Lower lobe of right lung (tissue), 2 donors: ENCODE data around the gene RASL11B. TPM values are rescaled to one million over a fixed set of nuclear protein-coding genes. Genes with fewer than 3 reads are reported as not detected.

Source experiments
- ATAC-seq, 2 donors: fragments of 200-7000 bp; cut with Tn5 transposase; one replicate each; pipeline ENCODE4 v1.9.1; 2020 to 2022; ENCODE audit warnings: mild to moderate bottlenecking in 2 of 2, moderate library complexity in 2 of 2
- DNase-seq: peaks from one replicate; pipeline ENCODE4 v3.0.0-alpha.2; 2020
- H3K27ac ChIP-seq: fragments of 200-600 bp; one replicate; pipeline ENCODE4 v1.8.0; 2022
- H3K27me3 ChIP-seq: fragments of 200-600 bp; one replicate; pipeline ENCODE4 v1.8.0; 2022; ENCODE audit warnings: low read depth
- H3K36me3 ChIP-seq: fragments of 200-600 bp; one replicate; pipeline ENCODE4 v1.8.0; 2022; ENCODE audit warnings: mild to moderate bottlenecking
- H3K4me1 ChIP-seq: fragments of 200-600 bp; one replicate; pipeline ENCODE4 v1.8.0; 2022
- H3K4me3 ChIP-seq: fragments of 200-600 bp; one replicate; pipeline ENCODE4 v1.8.0; 2022; ENCODE audit warnings: mild to moderate bottlenecking
- H3K9me3 ChIP-seq: fragments of 200-600 bp; one replicate; pipeline ENCODE4 v1.8.0; 2022
- CTCF ChIP-seq: fragments of 200-600 bp; IDR thresholded peaks from one replicate; pipeline ENCODE4 v1.8.0; 2022; ENCODE audit warnings: antibody characterized with exemption, mild to moderate bottlenecking
- intact Hi-C: fragments of 100-400 bp; cut with DNase I; formaldehyde crosslinking; loops from one replicate; pipeline ENCODE4 v1.11.0; 2022
- total RNA-seq: library from RNA; stranded (reverse); fragmentation: NEBNext Ultra II Directional; extraction: Animal tissue kit (Norgen Biotek cat#: 25700); gene quantifications from one replicate; pipeline ENCODE4 v1.2.1, GENCODE V29; 2021
- donor health status: DM: no; HTN: yes; CAD: no; lungs with severe emphysema.

The RASL11B gene
- total RNA-seq, 1 donor from 2014 or later, result 0.41 TPM

DNA sequence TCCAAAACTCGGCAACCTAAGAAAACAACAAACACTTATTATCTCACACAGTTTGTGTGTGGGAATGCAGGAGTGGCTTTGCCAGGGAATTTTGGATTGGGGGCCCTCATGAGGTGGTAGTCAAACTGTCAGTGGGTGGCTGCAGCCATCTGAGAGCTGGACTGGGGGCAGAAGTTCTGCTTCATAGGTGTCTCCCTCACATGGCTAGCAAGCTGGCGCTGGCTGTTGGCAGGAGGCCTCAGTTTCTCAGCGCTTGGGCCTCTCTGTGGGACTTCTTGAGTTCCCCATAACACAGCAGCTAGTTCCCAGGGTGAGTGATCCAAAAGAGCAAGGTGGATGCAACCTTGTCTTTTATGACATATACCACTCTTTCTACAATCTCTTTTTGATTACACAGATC lies 26.0 kb upstream of the RASL11B start:
- Histone ChIP-seq H3K4me3 (no peak overlapping the region), H3K36me3 (no peaks in the 10 kb centered on the region), H3K4me1 (no peaks in the 10 kb centered on the region), H3K27ac (no peak overlapping the region), H3K27me3 (no peaks in the 10 kb centered on the region), H3K9me3 (no peaks in the 10 kb centered on the region)
- intact Hi-C loops, result no loop called here
- DNase-seq (no peak), ATAC-seq (no peak)
- no peak for TF ChIP-seq CTCF

- H3K27ac ChIP-seq, result no peak overlapping the region
- TF ChIP-seq CTCF, result no peak
- no peak overlapping the region for H3K4me3 ChIP-seq
- ATAC-seq (no peak), DNase-seq (no peak)
- H3K9me3 ChIP-seq, result no peaks in the 10 kb centered on the region
- intact Hi-C loops, result no loop called here
- peaks cover 3% of the 10 kb centered on the region for H3K4me1 ChIP-seq
- no peaks in the 10 kb centered on the region for H3K36me3 ChIP-seq
- no peaks in the 10 kb centered on the region for H3K27me3 ChIP-seq
Observed at GRCh38 chr4:52836678-52837077, 25.4 kb upstream of the RASL11B start.

DNA sequence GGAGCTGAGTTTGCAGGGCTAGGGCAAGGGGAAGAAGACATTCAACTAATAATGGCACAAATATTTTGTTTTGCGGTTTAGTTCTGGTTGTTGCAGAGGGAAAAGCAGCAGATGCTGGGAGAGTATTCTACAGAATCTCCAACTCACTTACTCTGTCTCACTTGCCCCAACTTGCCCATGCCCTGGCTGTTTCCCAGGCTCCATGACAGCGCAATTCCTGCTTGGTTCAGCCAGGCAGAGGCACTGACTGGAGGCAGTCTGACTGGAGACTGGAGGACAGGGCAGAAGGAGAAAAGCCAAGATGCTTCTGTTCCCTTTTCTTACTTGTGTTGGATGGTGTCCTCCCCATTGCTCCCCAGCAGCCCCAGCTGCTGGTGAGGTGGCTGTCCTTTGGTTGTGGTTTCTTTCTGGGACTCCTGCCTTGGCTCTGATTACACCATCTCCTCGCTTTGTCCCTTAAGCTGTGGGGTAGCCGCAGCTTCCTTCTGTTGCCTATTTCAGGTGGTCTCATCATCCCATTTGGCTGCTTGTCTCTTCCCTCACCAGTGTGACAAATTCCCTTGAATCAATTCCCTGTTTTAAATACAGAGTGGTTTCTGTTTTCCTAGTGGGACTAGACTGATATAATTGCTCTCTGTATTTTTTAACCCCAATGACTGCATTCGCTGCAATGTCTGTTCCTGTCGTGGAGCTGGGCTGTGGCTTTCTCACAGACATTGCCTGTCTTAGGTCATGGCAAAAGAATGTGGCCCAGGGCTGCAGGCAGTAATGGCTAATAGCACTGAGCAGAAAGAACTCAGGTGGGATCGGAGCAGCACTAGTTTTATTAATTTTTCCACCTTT lies 24.2 kb upstream of the RASL11B start:
- Histone ChIP-seq H3K4me1 (peaks cover 10% of the 10 kb centered on the region), H3K27me3 (no peaks in the 10 kb centered on the region), H3K27ac (no peak overlapping the region), H3K36me3 (no peaks in the 10 kb centered on the region), H3K4me3 (no peak overlapping the region), H3K9me3 (no peaks in the 10 kb centered on the region)
- intact Hi-C loops, result no loop called here
- DNase-seq, result no peak
- no peak for TF ChIP-seq CTCF
- no peak for ATAC-seq

GRCh38 chr4:52838729-52839586 lies 23.2 kb upstream of the RASL11B start:
- H3K27ac ChIP-seq, result no peak overlapping the region
- DNase-seq (no peak), ATAC-seq (no peak)
- intact Hi-C loops, result no loop called here
- H3K4me1 ChIP-seq, result peaks cover 10% of the 10 kb centered on the region
- H3K9me3 ChIP-seq, result no peaks in the 10 kb centered on the region
- H3K27me3 ChIP-seq, result no peaks in the 10 kb centered on the region
- TF ChIP-seq CTCF, result no peak
- no peak overlapping the region for H3K4me3 ChIP-seq
- H3K36me3 ChIP-seq, result no peaks in the 10 kb centered on the region

DNA sequence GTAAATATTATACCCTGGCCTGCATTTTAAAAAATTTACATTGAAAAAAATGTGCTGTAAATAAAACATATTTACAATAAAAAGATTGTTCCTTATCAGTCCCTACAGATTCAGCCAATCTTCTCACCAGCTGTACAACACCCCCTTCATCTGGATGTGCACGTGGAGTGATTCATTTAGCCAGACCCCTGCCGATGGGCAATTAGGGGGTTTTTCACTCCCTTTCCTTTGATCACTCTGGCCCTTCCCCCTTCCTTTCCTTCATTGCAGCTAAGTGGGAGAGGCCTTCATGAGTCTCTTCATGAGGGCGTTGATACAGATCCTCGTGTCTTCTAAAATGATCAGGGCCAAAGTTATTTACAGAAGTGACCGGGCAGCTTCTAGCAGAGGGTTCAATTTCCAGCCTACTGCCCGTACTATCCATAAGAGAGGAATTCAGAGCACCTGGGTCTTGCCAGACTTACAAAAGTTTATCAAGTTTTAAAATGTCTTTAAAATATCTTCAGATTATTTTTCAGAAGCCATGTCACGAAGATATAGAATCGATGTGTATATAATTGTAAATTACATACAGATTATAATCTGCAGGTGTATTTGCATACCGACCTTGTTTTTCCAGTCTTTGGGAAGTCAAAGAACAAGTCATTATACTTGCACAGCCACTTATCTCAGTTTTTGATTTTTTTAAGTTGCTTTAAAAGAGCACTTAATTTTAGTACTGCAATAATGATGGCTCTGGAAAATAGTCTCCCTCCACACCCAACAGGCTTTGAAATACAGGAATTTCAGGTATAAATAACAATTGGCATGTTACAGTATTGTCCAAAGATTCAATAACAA lies 21.4 kb upstream of the RASL11B start:
- no peak for TF ChIP-seq CTCF
- Histone ChIP-seq H3K36me3 (no peaks in the 10 kb centered on the region), H3K4me1 (peaks cover 10% of the 10 kb centered on the region), H3K4me3 (no peak overlapping the region), H3K27ac (no peak overlapping the region), H3K27me3 (no peaks in the 10 kb centered on the region), H3K9me3 (no peaks in the 10 kb centered on the region)
- DNase-seq, result no peak
- no peak for ATAC-seq
- intact Hi-C loops, result no loop called here
